B cell (primary cell): ENCODE results near the gene COG2. TPM values are rescaled to one million over a fixed set of nuclear protein-coding genes. Genes with fewer than 3 reads are reported as not detected.

Experiments used
- ATAC-seq: fragments of 200-7000 bp; cut with Tn5 transposase; one replicate; pipeline ENCODE4 v1.10.0; 2021; ENCODE audit warnings: low read depth, mild to moderate bottlenecking, moderate number of reproducible peaks, moderate library complexity
- CTCF ChIA-PET: fragments of 350-600 bp; sonication (Branson Sonifier 250); formaldehyde crosslinking; loops from one replicate; lab custom pipeline; 2021; ENCODE audit warnings: antibody characterized with exemption, inconsistent platforms; lab: Charles Lee
- POLR2A ChIA-PET: fragments of 350-600 bp; sonication (Branson Sonifier 250); formaldehyde crosslinking; loops from one replicate; lab custom pipeline; 2021; ENCODE audit warnings: antibody characterized with exemption; lab: Charles Lee
- DNase-seq: peaks from one replicate; pipeline ENCODE4 v3.0.0; 2013
- H2AFZ ChIP-seq: 2 replicates; pipeline ENCODE4 v1.6.1; 2012; ENCODE audit warnings: mild to moderate bottlenecking, low read depth, low read length; ENCODE audit not compliant: insufficient read depth, poor library complexity, severe bottlenecking
- H3K27ac ChIP-seq, 2 donors: 1 replicate in 1 of 2; 2 replicates in 1 of 2; pipeline ENCODE4 v1.5.1; 2012 to 2013; ENCODE audit warnings: low read length in 2 of 2, mild to moderate bottlenecking in 2 of 2, moderate library complexity in 1 of 2
- H3K27me3 ChIP-seq, 4 experiments: fragments of 200-600 bp in 1 of 4; sonication (generic) in 1 of 4; replicated peaks in 1 of 4; 1 replicate in 2 of 4; 2 replicates in 2 of 4; pipeline versions ENCODE4 v1.6.1 to v1.7.0; 2013 to 2016; ENCODE audit warnings: low read length in 3 of 4, mild to moderate bottlenecking in 2 of 4, mixed read lengths in 1 of 4, moderate library complexity in 1 of 4; ENCODE audit not compliant: insufficient read depth in 4 of 4, control insufficient read depth in 3 of 4; ENCODE audit errors: control extremely low read depth in 1 of 4
- H3K36me3 ChIP-seq, 2 experiments: replicated peaks in 1 of 2; 1 replicate in 1 of 2; 2 replicates in 1 of 2; pipeline versions ENCODE4 v1.6.1 to v1.7.1; 2013; ENCODE audit warnings: low read length in 1 of 2; ENCODE audit not compliant: insufficient read depth in 2 of 2, control insufficient read depth in 1 of 2; ENCODE audit errors: control extremely low read depth in 1 of 2, extremely low read depth in 1 of 2
- H3K4me1 ChIP-seq, 2 donors: fragments of 200-600 bp in 1 of 2; sonication (generic) in 1 of 2; 1 replicate in 1 of 2; 2 replicates in 1 of 2; pipeline versions ENCODE4 v1.5.1 to v1.6.1; 2013 to 2017; ENCODE audit warnings: low read length in 2 of 2; ENCODE audit not compliant: control insufficient read depth in 2 of 2, insufficient read depth in 2 of 2
- H3K4me2 ChIP-seq: replicated peaks from 2 replicates; pipeline ENCODE3; 2012; ENCODE audit warnings: mild to moderate bottlenecking, low read depth, low read length; ENCODE audit not compliant: poor library complexity, severe bottlenecking
- H3K4me3 ChIP-seq, 5 experiments: fragments of 200-600 bp in 1 of 5; sonication (generic) in 1 of 5; 1 replicate in 3 of 5; 2 replicates in 2 of 5; pipeline versions ENCODE4 v1.5.1 to v1.7.0; 2011 to 2016; ENCODE audit warnings: low read length in 4 of 5, mild to moderate bottlenecking in 4 of 5, low read depth in 2 of 5, control low read depth in 1 of 5, moderate library complexity in 1 of 5; ENCODE audit not compliant: insufficient read depth in 1 of 5; ENCODE audit errors: control extremely low read depth in 1 of 5, extremely low read depth in 1 of 5
- H3K79me2 ChIP-seq: fragments of 200-600 bp; sonication (generic); one replicate; pipeline ENCODE4 v1.6.0; 2016; ENCODE audit warnings: low read length; ENCODE audit not compliant: control insufficient read depth, insufficient read depth
- H3K9ac ChIP-seq: fragments of 200-600 bp; sonication (generic); 2 replicates; pipeline ENCODE4 v1.6.1; 2017; ENCODE audit warnings: mild to moderate bottlenecking, low read length, moderate library complexity
- H3K9me3 ChIP-seq, 3 donors: one replicate each; pipeline versions ENCODE4 v1.6.1 to v1.7.1; 2013; ENCODE audit warnings: low read length in 2 of 3; ENCODE audit not compliant: control insufficient read depth in 2 of 3, insufficient read depth in 1 of 3; ENCODE audit errors: control extremely low read depth in 1 of 3
- H4K20me1 ChIP-seq: 2 replicates; pipeline ENCODE4 v1.6.0; 2012; ENCODE audit warnings: mild to moderate bottlenecking, low read length; ENCODE audit not compliant: insufficient read depth, control insufficient read depth, poor library complexity, severe bottlenecking
- H3K27ac Mint-ChIP-seq: one replicate; pipeline ENCODE4 v1.8.0; 2021; ENCODE audit warnings: mixed read lengths
- H3K27me3 Mint-ChIP-seq: one replicate; pipeline ENCODE4 v1.8.0; 2021; ENCODE audit warnings: mixed read lengths
- H3K4me1 Mint-ChIP-seq: one replicate; pipeline ENCODE4 v1.8.0; 2021; ENCODE audit warnings: mixed read lengths
- H3K4me3 Mint-ChIP-seq: one replicate; pipeline ENCODE4 v1.8.0; 2021; ENCODE audit warnings: mixed read lengths
- H3K9me3 Mint-ChIP-seq: one replicate; pipeline ENCODE4 v1.8.0; 2022; ENCODE audit warnings: mixed read lengths; ENCODE audit not compliant: insufficient read depth
- EZH2 ChIP-seq: IDR thresholded peaks from 2 replicates; pipeline ENCODE4 v1.6.1; 2012; ENCODE audit warnings: borderline replicate concordance, low read depth, mild to moderate bottlenecking, moderate library complexity, low read length; ENCODE audit not compliant: insufficient read depth, poor library complexity, severe bottlenecking
- WGBS: methylation state at CpG from one replicate; pipeline ENCODE4 v1.1.5; 2013; ENCODE audit warnings: missing lambda C conversion rate; ENCODE audit not compliant: insufficient coverage; 5-methylcytosine and 5-hydroxymethylcytosine counted together
- intact Hi-C: fragments of 100-400 bp; cut with micrococcal nuclease; formaldehyde crosslinking; loops from one replicate; pipeline ENCODE4 v1.10.0; 2022
- polyA plus RNA-seq: library from polyadenylated mRNA; depleted of rRNA; stranded (reverse); fragments of >200 nt; gene quantifications from 2 replicates; pipeline ENCODE4 v1.2.3, GENCODE V29; 2012
- total RNA-seq, 2 donors: library from RNA; stranded (reverse); fragments of 120-200 nt in 1 of 2; gene quantifications; 1 replicate in 1 of 2; 2 replicates in 1 of 2; pipeline versions ENCODE4 v1.2.3 to v1.2.4, GENCODE V29; 2013 to 2022
- TF ChIP-seq, protein P1 (sequence below): fragments of 200-600 bp; IDR thresholded peaks from one replicate; pipeline ENCODE4 v1.8.0; 2022; ENCODE audit warnings: antibody characterized with exemption, mild to moderate bottlenecking

COG2 gene
- total and polyA plus RNA-seq, 2 donors (not counting 1 experiment from before 2014, with no cell fraction given), result 17.0 to 42.5 TPM

DNA sequence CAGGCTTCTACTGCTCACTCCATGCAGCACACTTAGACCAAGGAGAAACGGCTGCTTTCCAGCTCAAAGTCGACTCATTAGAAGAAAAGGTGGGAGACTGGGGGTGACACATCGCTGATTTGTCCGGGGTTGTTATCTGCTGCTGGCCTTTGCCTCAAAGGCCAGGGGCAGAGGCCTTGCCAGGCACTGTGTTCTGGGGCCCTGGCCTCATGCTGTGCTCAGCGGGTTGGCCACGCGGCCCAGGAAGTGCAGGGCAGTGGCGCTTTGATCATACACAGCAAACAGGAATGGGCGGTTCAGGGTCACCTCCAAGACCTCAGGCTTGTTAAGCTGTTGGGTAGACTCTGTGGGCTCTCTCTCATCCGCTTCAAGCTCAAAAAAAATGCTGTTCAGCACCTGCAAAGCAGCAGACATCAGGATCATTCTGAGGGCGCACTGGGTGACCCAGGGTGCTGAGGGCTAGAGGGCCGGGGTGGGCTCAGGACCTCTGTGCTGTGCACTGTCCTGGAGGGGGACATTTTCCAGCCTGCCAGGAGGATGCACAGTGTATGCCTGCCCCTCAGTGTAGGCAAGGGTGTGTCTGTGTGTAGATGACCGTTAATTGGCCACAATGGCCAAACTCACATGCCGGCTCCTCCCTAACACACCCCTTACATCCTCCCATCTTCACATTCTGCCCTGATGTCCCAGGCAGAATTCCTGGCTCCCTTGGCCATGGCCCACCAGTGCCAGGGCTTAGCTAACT is 60.8 kb downstream of the COG2 start:
- Mint-ChIP-seq H3K9me3 (no peaks in the 10 kb centered on the region), H3K4me3 (no peak overlapping the region), H3K4me1 (no peaks in the 10 kb centered on the region), H3K27me3 (peaks cover 12% of the 10 kb centered on the region), H3K27ac (no peak overlapping the region)
- Histone ChIP-seq H2AFZ (no peak overlapping the region), H3K9me3 (no peaks in the 10 kb centered on the region), H3K27ac (no peak overlapping the region), H3K9ac (no peak overlapping the region), H3K4me3 (no peak overlapping the region), H3K4me1 (no peaks in the 10 kb centered on the region), H3K79me2 (no peaks in the 10 kb centered on the region), H3K4me2 (no peak overlapping the region), H3K27me3 (peaks cover 0 to 3% (median 0%) of the 10 kb centered on the region in 4 experiments), H4K20me1 (no peaks in the 10 kb centered on the region), H3K36me3 (no peaks in the 10 kb centered on the region)
- TF ChIP-seq, protein P1, sequence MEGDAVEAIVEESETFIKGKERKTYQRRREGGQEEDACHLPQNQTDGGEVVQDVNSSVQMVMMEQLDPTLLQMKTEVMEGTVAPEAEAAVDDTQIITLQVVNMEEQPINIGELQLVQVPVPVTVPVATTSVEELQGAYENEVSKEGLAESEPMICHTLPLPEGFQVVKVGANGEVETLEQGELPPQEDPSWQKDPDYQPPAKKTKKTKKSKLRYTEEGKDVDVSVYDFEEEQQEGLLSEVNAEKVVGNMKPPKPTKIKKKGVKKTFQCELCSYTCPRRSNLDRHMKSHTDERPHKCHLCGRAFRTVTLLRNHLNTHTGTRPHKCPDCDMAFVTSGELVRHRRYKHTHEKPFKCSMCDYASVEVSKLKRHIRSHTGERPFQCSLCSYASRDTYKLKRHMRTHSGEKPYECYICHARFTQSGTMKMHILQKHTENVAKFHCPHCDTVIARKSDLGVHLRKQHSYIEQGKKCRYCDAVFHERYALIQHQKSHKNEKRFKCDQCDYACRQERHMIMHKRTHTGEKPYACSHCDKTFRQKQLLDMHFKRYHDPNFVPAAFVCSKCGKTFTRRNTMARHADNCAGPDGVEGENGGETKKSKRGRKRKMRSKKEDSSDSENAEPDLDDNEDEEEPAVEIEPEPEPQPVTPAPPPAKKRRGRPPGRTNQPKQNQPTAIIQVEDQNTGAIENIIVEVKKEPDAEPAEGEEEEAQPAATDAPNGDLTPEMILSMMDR, result no peak
- TF ChIP-seq EZH2, result no peak
- intact Hi-C loops, result no loop called here
- CTCF ChIA-PET, result no interaction called here
- WGBS, result 93% methylated on average over 13 of the region's 14 CpGs
- POLR2A ChIA-PET, result no interaction called here
- ATAC-seq (no peak), DNase-seq (no peak)

DNA sequence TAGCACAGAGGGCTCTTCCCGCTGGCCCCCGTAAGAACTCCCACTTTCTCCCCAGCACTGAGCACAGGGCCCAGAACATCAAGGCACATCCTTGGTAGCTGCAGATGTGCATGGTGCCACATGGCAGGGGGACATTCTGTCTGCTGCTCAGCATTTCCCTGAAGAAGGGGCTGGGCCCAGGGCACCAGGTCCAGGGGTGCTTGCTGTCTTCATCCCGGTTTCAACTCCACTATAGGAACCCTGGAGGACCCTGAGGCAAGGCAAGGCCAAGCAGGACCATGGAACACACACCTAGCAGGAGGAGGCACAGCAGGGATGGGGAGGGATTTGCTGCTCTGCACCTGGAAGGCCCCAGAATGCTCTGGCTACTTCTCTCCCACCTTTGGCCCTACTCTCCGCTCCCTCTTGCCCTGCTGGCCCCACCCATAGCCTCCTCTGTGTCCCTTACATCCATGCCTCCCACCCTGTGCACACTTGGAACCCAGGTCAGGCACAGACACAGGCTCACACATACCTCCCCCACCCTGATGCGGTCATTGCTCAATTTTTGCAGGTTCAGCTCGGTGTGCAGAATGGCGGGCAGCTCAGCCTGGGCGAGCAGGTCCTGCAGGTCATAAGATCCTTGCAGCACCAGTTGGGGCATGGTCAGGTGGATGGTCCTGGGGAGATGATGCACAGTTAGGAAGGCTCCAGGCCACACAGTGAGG is 61.6 kb downstream of the COG2 start:
- Histone ChIP-seq H3K9ac (no peak overlapping the region), H3K4me3 (no peak overlapping the region), H3K27ac (no peak overlapping the region), H3K4me1 (no peaks in the 10 kb centered on the region), H3K27me3 (peaks cover 0 to 3% (median 0%) of the 10 kb centered on the region in 4 experiments), H4K20me1 (no peaks in the 10 kb centered on the region), H3K9me3 (no peaks in the 10 kb centered on the region), H3K79me2 (no peaks in the 10 kb centered on the region), H2AFZ (no peak overlapping the region), H3K36me3 (no peaks in the 10 kb centered on the region), H3K4me2 (no peak overlapping the region)
- no peaks in the 10 kb centered on the region for H3K9me3 Mint-ChIP-seq
- DNase-seq, result no peak
- ATAC-seq, result no peak
- ChIA-PET CTCF (no interaction called here), POLR2A (no interaction called here)
- H3K4me3 Mint-ChIP-seq, result no peak overlapping the region
- WGBS, result 92% methylated on average over 6 of the region's 8 CpGs
- TF ChIP-seq EZH2, result no peak
- TF ChIP-seq, protein P1, result no peak
- no peak overlapping the region for H3K27ac Mint-ChIP-seq
- H3K27me3 Mint-ChIP-seq, result peaks cover 19% of the 10 kb centered on the region
- intact Hi-C loops, result no loop called here
- no peaks in the 10 kb centered on the region for H3K4me1 Mint-ChIP-seq
